Smooth muscle cell of the pulmonary artery (primary cell): ENCODE data around the gene SLC23A3. TPM values are rescaled to one million over a fixed set of nuclear protein-coding genes. Genes with fewer than 3 reads are reported as not detected.

Experiments
- total RNA-seq: library from RNA; depleted of rRNA; stranded (reverse); fragments of >200 nt; gene quantifications from 2 replicates; pipeline ENCODE4 v1.2.3, GENCODE V29; 2014

SLC23A3 gene
- total RNA-seq = 2.9 and 8.1 TPM in 2 replicates

GRCh38 chr2:219169930-219170654 is at the start of gene SLC23A3:
SLC23A3 (minus strand) TSS chr2:219170029; CDS start chr2:219169984, 45 bp downstream.

GRCh38 chr2:219218732-219219701 is 49.2 kb upstream of the SLC23A3 start, which contains the start of gene ABCB6:
ABCB6 (minus strand) TSS chr2:219218958; CDS start chr2:219218673, 285 bp downstream.

GRCh38 chr2:219206328-219207133 is 36.7 kb upstream of the SLC23A3 start, which contains the start of gene ZFAND2B:
ZFAND2B (plus strand) TSS chr2:219206782; CDS start chr2:219206988, 206 bp downstream.

DNA sequence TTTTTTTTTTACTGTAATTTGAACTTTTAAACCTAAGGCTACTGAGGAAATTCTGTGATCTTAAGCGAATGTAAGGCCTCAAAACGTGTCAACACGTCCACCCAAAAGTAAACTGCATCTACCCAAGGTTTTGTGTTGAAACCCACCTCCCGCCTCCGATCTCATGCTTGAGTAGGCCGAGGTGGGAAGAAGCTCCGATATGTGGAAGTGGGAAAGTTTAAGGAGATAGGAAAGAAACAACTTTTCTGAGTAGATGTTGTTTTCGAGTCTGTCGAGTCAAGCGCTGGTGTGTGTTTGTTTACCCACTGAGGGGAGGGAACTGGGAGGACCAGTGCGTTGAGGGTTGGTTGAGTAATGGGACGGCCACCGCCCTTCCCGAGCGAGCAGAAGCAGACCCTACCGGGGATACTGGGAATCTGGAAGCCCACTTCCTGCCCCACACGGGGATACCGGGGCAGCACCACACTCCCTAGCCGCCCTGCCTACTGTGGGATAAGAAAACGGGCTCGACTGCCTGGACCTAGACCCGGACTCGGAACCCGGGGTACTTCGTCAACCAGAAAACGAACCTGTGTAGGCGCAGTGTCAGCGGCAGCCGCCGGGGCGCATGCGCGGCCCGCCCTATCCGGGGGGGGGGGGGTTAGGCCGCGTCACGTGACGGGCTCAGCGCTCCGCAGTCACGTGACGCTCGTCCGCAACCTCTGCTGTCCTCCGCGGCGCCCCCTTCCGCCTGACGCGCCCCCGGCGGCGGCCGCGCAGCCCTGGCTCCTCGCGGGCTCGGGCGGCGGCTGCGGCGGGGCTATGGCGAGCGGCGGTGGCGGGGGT is 7.9 kb upstream of the SLC23A3 start, which contains the start of gene RETREG2:
Gene RETREG2 (plus strand): TSS at position 724 of the 825 bp plus-strand sequence. CDS start 78 bp downstream, at position 802.

DNA sequence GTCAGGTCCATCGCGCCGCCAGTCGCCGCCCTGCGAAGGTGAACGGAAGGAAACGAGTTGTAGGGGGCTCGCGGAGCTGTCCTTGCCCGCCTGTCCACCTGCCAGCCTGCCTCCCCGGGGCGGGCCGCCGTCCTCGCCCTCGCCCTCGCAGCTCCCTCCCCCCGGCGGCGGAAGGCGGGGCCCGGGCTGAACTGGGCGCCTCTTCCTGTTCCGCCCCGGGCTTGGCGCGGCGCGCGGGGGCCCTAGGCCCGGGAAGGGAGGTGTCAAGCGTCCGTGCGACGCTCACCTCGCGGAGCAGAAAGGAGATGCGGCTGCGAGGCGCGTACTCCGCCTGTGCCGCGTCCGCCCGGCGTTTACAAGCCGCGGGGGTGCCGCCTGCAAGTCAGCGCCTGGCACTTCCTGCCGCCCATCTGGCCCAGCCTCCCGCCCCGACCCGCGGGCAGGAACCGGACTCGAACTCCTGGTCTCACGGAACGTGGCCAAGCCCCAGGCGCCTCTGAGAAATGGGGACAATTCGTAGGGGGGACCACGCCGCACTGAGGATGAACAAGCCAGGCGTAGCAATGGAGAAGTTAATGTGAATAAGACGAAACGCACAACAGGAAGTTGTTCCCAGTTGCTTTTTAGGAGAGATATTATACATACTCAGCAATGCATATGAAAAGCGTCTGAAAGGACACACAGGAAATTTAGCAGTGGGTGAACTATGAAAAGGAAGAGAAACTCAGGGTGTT is 7.2 kb upstream of the SLC23A3 start, which contains the start of gene CNPPD1:
Gene CNPPD1 (minus strand): TSS at position 108 of the 734 bp plus-strand sequence. CDS start 97 bp downstream, at position 11.

GRCh38 chr2:219160186-219161017 is 9.4 kb downstream of the SLC23A3 start, which contains the start of gene NHEJ1:
NHEJ1 (minus strand) TSS chr2:219160815; CDS start chr2:219158362, 2,453 bp downstream.

Other genes starting within 250 kb of the SLC23A3 start
- not detected in 2 replicates for gene CDK5R2, start 210.4 kb downstream of the SLC23A3 start, total RNA-seq
- not detected in 2 replicates for gene FEV, start 184.8 kb downstream of the SLC23A3 start, total RNA-seq
- not detected in 2 replicates for gene CRYBA2, start 176.6 kb downstream of the SLC23A3 start, total RNA-seq
- 0.03 TPM in 1 of 2 replicates, not detected in the other for gene CFAP65, start 128.5 kb downstream of the SLC23A3 start, total RNA-seq
- not detected in 2 replicates for gene IHH, start 109.1 kb downstream of the SLC23A3 start, total RNA-seq
- gene NHEJ1, start 9.2 kb downstream of the SLC23A3 start, total RNA-seq = 18.5 and 22.0 TPM in 2 replicates
- gene CNPPD1, start 6.9 kb upstream of the SLC23A3 start, total RNA-seq = 31.5 and 43.7 TPM in 2 replicates
- 75.5 and 88.8 TPM in 2 replicates for gene RETREG2, start 8.2 kb upstream of the SLC23A3 start, total RNA-seq
- 18.1 and 26.0 TPM in 2 replicates for gene ZFAND2B, start 36.8 kb upstream of the SLC23A3 start, total RNA-seq
- gene ABCB6, start 48.9 kb upstream of the SLC23A3 start, total RNA-seq = 69.9 and 77.9 TPM in 2 replicates
- 73.2 and 73.7 TPM in 2 replicates for gene ATG9A, start 59.6 kb upstream of the SLC23A3 start, total RNA-seq
- 41.4 and 52.1 TPM in 2 replicates for gene ANKZF1, start 59.8 kb upstream of the SLC23A3 start, total RNA-seq
- gene GLB1L, start 75.4 kb upstream of the SLC23A3 start, total RNA-seq = 12.1 and 14.9 TPM in 2 replicates
- 31.2 and 31.4 TPM in 2 replicates for gene STK16, start 75.5 kb upstream of the SLC23A3 start, total RNA-seq
- gene TUBA4B, start 83.2 kb upstream of the SLC23A3 start, total RNA-seq = not detected in 2 replicates
- gene TUBA4A, start 83.9 kb upstream of the SLC23A3 start, total RNA-seq = 17.9 and 19.6 TPM in 2 replicates
- gene DNAJB2, start 109.3 kb upstream of the SLC23A3 start, total RNA-seq = 74.7 and 78.8 TPM in 2 replicates
- 23.5 and 45.4 TPM in 2 replicates for gene PTPRN, start 139.4 kb upstream of the SLC23A3 start, total RNA-seq
- not detected in 2 replicates for gene RESP18, start 162.7 kb upstream of the SLC23A3 start, total RNA-seq
- 68.5 and 91.9 TPM in 2 replicates for gene DNPEP, start 217.9 kb upstream of the SLC23A3 start, total RNA-seq
- 1.1 and 3.0 TPM in 2 replicates for gene DES, start 248.3 kb upstream of the SLC23A3 start, total RNA-seq